NCI-H1105 (cell line): ENCODE results near the gene MPZL2.

ENCODE experiments used
- DNase-seq: peaks from one replicate; lab custom pipeline; 2025; lab: John Stamatoyannopoulos, UW

The MPZL2 gene

DNA sequence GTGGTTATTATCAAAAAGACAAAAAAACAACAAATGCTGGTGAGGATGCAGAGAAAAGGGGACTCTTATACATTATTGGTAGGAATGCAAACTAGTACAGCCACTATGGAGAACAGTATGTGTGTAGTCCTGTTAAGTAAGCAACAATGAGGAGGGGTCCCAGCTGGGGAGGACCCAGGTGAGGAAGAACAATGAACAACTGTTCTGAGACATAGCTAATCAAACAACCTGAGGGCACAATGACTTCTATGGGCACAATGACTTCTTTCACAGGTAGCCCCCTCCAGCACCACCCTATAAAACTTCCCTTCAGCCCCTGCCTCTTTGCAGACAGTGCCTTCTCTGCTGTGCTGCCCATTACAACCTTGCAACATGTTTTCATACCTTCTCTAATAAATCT is 44.9 kb downstream of the MPZL2 start:
- no peak for DNase-seq

DNA sequence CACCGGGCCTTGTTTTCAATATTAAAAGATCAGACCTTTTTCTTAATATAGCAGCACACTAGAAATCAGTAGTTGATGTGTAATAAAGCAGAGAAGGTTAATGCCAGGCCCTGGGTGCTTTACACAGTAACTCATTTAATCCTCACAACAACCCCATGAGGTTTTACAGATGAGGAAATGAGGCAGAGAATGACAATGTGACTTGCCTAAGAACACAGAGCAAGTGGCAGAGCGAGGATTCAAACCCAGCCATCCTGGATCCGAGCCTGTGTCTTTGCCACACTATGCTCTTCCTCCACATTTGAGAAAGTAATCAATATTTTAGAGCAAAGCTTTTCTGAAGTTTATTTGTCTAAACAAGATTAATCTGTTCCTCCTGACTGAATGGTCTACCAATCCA is 46.5 kb downstream of the MPZL2 start:
- no peak for DNase-seq

DNA sequence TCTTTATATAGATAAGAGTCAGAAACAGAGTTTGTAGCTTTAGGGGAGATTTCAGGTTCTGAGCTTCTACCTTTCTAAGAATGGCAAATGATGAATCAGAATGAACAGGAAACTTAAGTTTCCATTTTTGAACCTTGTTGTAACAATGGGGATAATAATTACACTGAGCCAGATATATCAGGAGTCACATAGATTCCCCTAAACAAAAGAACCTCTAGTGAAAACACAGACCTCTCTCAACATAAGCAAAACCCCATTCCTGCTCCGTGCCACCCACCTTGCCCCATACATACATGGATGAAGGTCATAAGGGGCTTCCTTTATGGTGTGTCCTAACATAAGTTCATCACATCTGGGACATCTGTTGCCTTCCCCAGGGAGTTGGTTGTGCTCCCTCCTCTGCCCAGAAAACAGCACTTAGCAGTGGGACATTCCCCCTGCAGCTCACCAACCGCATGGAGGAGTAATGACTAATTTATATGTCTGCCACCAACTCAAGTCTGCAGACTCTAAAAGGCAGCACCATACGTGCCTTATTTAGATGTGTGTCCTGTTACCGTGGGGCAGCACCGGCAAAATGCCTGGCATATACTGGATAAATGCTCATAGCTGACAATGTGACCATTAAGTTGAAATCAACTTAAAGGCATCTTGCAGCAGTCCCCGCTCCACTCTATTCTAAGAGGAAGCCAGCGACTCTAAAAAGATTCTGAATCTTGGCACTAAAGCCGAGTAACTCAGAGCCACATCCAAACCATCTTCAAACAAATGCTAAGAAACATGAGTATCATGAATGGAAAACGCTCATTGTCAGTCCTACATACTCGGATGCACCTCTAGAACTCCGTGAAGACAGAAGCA is 47.2 kb downstream of the MPZL2 start:
- no peak for DNase-seq

DNA sequence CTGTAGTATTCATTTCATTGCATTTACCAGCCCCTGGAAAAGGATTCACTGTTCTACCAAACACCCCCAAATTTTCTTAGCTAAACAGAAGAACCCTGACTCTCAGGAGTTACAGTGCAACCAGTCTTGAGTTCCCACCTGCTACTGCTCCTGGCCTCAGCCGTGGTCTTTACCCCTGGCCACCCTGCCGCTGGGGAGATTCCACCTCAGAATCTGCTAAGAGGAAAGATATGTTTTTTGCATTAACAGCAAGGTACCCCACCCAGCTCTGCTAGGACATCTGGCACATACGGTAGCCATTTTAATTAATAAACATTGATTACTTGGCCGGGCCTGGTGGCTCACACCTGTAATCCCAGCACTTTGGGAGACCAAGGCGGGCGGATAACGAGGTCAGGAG is 48.3 kb downstream of the MPZL2 start:
- DNase-seq: no peak

DNA sequence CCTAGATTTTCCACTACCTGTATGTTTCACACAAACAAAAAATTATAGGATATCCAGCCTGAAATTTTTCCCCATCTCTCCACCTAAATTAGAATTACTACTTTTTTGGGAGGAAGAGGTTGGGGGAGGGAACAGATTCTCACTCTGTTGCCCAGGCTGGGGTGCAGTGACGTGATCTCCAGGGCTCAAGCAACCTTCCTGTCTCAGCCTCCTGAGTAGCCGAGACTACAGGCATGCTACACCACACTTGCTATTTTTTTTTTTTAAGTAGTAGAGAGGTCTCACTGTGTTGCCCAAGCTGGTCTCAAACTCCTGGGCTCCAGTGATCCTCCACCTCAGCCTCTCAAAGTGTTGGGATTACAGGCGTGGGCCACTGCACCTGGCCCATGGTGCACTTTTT is 48.8 kb downstream of the MPZL2 start:
- no peak for DNase-seq

DNA sequence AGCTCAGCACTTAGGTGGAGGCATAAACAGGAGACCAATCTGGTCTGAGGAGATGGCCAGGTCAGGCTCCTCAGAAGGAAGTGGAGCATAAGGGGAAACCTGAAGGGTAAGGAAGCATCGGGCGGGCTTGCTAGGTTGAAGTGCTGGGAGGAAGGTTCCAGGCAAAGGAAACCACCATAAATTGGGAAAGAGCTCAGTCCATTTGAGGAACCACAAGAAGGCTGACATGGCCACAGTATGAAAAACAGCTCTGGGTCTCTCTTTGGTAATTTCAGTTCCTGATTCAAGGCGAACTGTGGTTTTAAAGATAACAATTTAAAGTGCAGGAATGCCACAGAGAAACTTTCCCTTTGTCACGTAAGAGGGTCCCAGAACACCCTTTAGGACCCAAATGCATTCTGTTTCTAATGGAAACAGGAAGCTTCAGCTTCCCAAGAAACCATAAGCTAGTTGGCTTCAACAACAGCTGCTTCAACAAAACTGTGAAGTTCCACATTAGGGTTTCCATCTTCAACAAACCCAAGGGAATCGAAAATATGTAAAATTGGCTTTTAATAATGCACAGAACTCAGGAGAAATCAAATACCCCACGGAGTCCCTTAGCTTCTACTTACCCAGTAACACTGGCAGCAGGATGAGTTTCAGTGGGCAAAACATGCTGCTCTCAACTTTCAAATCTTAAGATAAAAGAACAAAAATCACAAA is 49.7 kb downstream of the MPZL2 start:
- no peak for DNase-seq

DNA sequence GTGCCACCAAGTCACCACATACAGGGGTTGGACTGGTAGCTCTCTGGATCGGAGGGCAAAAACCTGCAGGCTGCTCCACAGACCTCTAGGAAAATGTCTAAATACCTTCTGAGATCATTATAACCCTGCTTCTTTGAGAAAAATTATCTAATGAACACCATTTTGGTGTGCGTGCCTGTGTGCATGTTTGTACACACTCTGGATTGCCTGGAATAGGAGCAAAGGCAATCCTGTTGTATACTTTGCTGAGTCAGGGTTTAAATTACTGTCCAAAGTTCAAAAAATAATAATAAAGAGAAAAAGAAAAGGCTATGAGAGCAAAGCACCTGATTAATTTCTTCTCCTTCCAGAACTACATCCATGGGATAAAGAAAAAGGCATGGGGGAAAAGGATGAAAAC is 50.3 kb downstream of the MPZL2 start:
- DNase-seq: no peak

DNA sequence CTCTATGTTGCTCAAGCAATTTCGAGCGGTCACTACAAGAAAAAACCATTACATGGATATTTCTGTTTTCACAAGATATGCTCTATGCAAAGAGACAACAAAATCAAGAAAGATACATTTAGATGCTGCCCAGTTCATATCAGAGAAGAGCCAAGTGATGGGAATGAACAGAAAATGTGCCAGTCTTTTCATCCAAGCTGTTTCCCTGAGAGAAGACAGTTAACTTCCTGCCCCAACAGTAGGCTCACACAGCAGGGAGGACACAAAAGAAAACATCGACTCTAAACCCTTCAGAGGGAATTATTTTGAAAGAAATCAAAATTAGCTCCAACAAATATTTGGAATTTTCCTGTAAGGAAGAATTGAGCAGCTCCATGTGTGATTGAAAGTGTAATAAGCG is 50.9 kb downstream of the MPZL2 start:
- DNase-seq: no peak

DNA sequence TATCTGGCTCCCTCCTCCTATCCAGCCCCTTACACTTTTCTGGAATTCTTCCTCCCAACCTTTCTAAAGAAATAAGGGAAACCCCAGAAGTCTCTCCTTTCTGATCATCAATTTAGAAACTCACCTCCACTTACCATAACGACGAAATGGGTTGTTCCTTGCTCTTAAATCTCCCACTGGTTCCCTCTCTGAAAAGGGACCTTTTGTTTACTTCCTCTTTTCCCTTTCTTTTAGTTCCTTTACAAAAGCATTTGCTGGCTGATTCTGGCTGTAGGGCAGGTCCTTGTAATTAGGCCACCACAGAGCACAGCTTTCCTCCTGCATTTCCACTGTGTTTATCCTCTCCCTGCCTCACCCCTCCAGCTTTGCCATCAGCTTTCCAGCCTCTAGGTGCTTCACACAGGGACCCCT is 51.3 kb downstream of the MPZL2 start:
- no peak for DNase-seq

DNA sequence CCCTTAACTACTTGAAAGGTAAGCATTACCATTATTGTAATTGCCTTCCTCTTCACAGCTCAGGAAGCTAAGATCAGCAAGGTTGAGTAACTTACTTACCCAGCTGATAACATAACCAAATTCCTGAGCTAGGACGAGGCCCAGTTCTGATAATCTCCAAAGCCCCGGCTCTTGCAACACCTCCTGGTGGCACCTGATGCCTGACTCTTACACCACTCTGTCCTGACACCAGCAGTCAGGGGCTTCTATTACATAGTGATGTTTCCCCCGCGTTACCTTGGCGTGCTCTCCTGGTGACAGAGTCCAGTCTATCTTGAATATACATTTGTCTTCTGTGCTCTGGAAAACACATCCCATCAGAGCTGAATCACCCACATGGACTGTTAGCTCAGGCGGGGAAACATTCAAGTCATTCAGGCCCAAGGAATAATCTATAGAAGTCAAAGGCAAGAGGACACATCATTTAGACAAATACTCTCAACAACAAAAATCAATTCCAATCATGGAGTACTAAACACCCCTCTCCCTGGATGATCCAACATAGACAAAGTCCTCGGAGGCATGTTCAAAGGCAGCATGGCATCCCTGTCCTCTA is 51.9 kb downstream of the MPZL2 start:
- no peak for DNase-seq

DNA sequence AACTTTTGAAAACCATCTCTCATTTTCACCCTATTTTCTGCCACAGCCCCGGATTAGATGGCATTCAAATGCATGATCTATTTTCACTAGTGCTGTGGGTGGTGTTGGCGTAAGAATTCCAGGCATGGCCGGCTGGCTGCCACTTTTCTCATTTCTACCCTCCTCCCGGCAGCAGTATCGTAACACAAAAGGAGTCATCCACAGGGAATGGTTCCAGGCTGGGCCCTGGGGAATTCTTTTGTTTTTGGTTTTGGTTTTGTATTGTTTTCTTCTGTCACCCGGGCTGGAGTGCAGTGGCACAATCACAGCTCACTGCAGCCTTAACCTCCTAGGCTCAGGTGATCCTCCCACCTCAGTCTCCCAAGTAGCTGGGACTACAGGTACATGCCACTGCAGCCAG is 53.1 kb downstream of the MPZL2 start:
- no peak for DNase-seq

DNA sequence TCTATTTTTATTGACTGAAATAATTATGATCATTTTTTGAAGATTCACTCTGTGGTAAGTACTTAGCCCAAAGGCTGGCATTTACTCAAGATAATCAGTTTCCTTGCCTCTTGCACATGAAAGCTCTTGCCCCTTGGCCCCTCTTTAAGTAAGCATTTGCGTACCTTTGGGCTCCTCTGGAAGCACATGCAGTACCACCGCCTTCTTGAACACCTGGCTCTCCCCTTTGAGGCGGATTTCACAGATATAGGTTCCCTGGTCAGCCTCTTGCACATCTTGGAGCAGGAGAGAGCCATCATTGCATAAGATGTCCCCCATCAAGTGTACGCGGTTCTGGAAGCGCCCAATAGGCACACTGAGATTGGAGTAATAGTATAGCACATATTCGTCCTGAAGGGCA is 53.8 kb downstream of the MPZL2 start:
- DNase-seq: no peak

DNA sequence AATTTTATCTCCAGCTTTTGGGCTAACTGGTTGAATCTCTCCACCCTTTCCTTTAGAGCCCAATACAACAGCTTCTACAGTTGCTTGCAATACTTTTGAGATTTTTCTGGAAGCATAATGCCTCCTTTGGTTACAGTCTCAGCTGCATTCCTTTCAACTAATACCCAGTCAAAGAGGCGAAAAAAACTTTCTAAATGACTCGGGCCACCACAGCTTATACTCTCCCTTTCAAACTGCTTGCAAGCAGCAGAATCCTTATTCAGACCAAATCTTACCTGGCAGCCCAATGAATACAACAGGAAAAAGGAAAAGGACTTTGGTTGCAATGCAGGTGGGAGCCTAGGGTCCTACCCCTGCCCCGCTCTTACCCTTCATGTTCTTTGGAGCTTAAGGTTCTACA is 55.1 kb downstream of the MPZL2 start:
- DNase-seq: no peak

DNA sequence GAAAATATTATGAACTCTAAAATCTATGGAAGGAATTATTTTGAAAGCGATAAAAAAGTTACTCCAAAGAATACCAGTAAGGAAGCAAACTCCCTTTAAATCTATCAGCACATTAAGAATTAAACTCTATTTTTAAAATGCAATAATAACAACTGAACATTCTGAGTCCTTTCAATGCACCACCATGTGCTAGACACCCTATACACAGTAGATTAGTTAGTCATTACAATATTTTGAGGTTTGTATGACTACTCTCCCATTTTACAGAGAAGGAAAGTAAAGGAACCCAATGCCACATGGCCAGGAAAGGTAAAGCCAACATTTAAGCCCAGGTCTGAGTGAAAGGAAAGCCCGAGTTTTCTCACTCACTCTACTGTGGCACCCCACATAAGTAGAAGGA is 57.0 kb downstream of the MPZL2 start:
- no peak for DNase-seq

DNA sequence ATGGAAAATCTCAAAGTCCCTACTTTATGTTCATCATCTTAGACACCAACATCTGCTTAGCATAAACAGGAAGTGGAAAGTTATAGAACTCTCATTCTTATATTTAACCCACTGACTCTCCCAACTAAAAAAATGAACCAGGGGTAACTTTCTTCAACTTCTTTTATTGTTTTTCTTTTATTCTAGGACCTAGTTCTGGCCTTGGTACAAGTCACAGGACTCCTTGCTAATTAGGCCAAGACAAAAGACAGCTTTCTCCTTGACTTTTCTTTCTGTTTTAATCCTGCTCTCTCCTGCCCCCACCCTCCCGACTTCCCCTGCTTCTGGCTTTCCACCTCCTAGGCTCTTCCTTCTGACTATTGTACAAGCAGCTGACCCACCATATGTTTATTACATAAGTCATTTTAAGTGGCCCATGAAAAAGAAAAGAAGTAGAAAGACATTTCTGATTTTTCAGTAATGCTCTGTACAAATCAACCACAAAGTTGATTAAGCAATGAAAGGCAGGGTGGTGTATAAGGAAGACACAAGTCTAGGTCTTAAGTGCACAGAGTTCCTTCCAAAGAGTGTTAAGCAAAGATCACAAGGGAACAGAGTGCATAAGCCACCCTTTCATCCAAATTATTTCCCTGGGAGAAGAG is 57.6 kb downstream of the MPZL2 start:
- no peak for DNase-seq

DNA sequence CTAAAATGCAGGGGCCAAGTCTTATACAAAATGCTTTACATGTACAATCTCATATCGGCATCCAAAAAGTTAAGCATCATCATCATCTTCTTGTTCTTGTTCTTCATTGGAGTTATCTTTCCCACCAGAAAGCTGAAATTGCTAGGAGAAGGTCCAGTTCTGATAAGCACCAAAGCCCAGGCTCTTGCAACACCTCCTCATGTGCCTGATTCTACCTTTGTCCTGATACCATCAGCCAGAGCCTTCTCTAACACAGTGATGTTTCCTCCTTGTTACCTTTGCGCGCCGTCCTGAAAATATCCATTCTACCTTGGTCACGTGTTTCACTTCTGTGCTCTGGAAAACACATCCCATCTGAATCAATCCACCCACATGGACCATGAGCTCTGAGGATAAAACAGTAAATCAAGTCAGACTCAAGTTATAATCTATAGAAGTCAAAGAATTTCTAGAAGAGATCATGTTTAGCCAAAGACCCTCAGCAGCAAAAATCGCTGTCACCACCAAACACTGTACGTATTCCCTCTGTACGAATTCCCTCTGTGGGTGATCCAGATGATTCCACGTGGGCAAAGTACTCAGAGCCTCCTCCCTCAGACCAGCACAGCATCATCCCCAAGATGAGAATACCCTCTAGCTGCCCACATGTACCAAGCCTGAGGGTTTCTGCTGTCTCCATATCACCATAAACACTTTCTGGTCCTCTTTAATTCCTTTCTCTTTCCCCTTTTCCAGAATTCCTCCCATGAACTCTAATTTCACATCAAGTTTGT is 58.3 kb downstream of the MPZL2 start:
- DNase-seq: no peak
